K562 (cell line): Measurements from ENCODE around the gene ARHGEF33. TPM values are rescaled to one million over a fixed set of nuclear protein-coding genes. Genes with fewer than 3 reads are reported as not detected.

Experiments used
- CBFB ChIP-seq: sonication (generic); formaldehyde crosslinking; IDR thresholded peaks from 2 replicates; pipeline ENCODE4 v1.4.0; 2020; ENCODE audit warnings: mild to moderate bottlenecking, missing genetic modification reagents
- CBX3 ChIP-seq, 2 experiments: IDR thresholded peaks; 1 replicate in 1 of 2; 2 replicates in 1 of 2; pipeline ENCODE4 v1.6.1; 2012; ENCODE audit warnings: inconsistent platforms in 2 of 2, low read length in 2 of 2, borderline replicate concordance in 1 of 2, control low read depth in 1 of 2
- KAT7 ChIP-seq: sonication (generic); formaldehyde crosslinking; IDR thresholded peaks from 2 replicates; pipeline ENCODE4 v1.8.0; 2022; ENCODE audit warnings: missing genetic modification reagents, mild to moderate bottlenecking, borderline replicate concordance
- KAT8 ChIP-seq: fragments of 450-650 bp; IDR thresholded peaks from 2 replicates; pipeline ENCODE4 v1.6.1; 2016; ENCODE audit warnings: low read depth, mild to moderate bottlenecking
- L3MBTL2 ChIP-seq: fragments of 450-650 bp; IDR thresholded peaks from 2 replicates; pipeline ENCODE4 v1.6.1; 2016; ENCODE audit warnings: mild to moderate bottlenecking, moderate library complexity
- NCOA1 ChIP-seq: fragments of 450-650 bp; IDR thresholded peaks from 2 replicates; pipeline ENCODE4 v1.6.1; 2016; ENCODE audit warnings: low read depth
- SIX5 ChIP-seq, 2 experiments: IDR thresholded peaks; 2 replicates each; pipeline ENCODE4 v1.6.1; 2011; ENCODE audit warnings: low read length in 2 of 2, borderline replicate concordance in 1 of 2, low read depth in 1 of 2, mild to moderate bottlenecking in 1 of 2, moderate library complexity in 1 of 2; ENCODE audit not compliant: insufficient read depth in 1 of 2
- VEZF1 ChIP-seq: fragments of 200-800 bp; sonication (Bioruptor generic); IDR thresholded peaks from 2 replicates; pipeline ENCODE4 v1.6.1; 2017; ENCODE audit warnings: missing genetic modification characterization, missing compliant biosample characterization
- ZNF668 ChIP-seq: fragments of 250-450 bp; sonication (Bioruptor Pico); IDR thresholded peaks from 2 replicates; pipeline ENCODE4 v1.8.0; 2022; ENCODE audit warnings: mild to moderate bottlenecking, inconsistent platforms
- polyA plus RNA-seq, 8 experiments: library from polyadenylated mRNA; depleted of rRNA in 4 of 8; stranded (reverse) in 5 of 8; unstranded in 3 of 8; fragments of >200 nt; fragmentation: Nextera tagmentation in 2 of 8; fragmentation: Illumina TruSeq in 1 of 8; extraction: Ambion mirVana in 2 of 8; extraction: Trizol in 1 of 8; gene quantifications; 2 replicates each; pipeline versions ENCODE4 v1.2.1 to v1.2.3, GENCODE V29; 2011 to 2014; ENCODE audit warnings: inconsistent platforms in 1 of 8, missing spikeins in 1 of 8
- total RNA-seq, 7 experiments: library from RNA; depleted of rRNA in 6 of 7; stranded (reverse); fragments of >200 nt in 6 of 7; fragmentation: Illumina TruSeq in 2 of 7; extraction: Trizol in 2 of 7; gene quantifications; 2 replicates each; pipeline versions ENCODE4 v1.2.1 to v1.2.3, GENCODE V29; 2011 to 2021; ENCODE audit warnings: low replicate concordance in 1 of 7
- TF ChIP-seq, protein P1 (sequence below): sonication (generic); formaldehyde crosslinking; IDR thresholded peaks from 2 replicates; pipeline ENCODE4 v1.8.1; 2022; ENCODE audit warnings: missing genetic modification reagents

ARHGEF33 gene
- total and polyA plus RNA-seq, 9 of the 15 experiments (the other 6 are each of a cell fraction or from before 2014, with no cell fraction given): 0.01 to 0.08 (median 0.03) TPM; not detected in 5

DNA sequence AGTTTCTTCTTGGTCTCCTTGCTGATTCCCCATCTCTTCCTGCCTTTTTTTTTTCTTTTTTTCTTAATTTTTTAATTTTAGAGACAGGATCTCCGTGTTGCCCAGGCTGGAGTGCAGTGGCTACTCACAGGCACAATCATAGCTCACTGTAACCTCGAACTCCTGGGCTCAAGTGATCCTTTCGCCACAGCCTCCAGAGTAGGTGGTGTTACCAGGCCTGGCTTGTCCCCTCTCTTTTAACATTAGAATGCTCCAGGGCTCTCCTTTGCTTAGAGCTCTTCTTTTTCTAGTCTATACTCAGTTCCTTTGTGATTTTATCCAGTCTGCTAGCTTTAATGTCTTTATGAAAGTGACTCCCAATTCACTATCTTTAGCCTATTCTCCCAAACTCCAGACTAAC, 89.2 kb downstream of the ARHGEF33 start (continued):
- TF ChIP-seq SIX5 (IDR thresholded peaks at IDR 0.05; ENCODE audit: borderline replicate concordance in 1 of 2, insufficient read depth in 1 of 2, low read depth in 1 of 2, low read length in 2 of 2): no peak
- TF ChIP-seq CBX3 (IDR thresholded peaks at IDR 0.05; ENCODE audit: borderline replicate concordance in 1 of 2, low read length in 2 of 2): no peak
- TF ChIP-seq KAT7: no peak
- no peak for TF ChIP-seq NCOA1
- TF ChIP-seq VEZF1 (CRISPR knock-in tag): no peak
- no peak for TF ChIP-seq CBFB (CRISPR knock-in tag)
- no peak for TF ChIP-seq L3MBTL2
- TF ChIP-seq ZNF668 (CRISPR knock-in tag): no peak
- TF ChIP-seq, protein P1, sequence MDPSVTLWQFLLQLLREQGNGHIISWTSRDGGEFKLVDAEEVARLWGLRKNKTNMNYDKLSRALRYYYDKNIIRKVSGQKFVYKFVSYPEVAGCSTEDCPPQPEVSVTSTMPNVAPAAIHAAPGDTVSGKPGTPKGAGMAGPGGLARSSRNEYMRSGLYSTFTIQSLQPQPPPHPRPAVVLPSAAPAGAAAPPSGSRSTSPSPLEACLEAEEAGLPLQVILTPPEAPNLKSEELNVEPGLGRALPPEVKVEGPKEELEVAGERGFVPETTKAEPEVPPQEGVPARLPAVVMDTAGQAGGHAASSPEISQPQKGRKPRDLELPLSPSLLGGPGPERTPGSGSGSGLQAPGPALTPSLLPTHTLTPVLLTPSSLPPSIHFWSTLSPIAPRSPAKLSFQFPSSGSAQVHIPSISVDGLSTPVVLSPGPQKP (CRISPR knock-in tag): no peak
- no peak for TF ChIP-seq KAT8
